Measurements from ENCODE around the gene SSBP2. TPM values are rescaled to one million over a fixed set of nuclear protein-coding genes. Genes with fewer than 3 reads are reported as not detected.

The SSBP2 gene
- total and polyA plus RNA-seq, 4 donors: 17.2 to 99.9 (median 27.3) TPM

GRCh38 chr5:81400375-81400774 is 350.5 kb downstream of the SSBP2 start:
- Histone ChIP-seq H3K9me3 (ENCODE audit: control insufficient read depth in 4 of 4, insufficient read depth in 3 of 4, low read length in 3 of 4) (no peaks in the 10 kb centered on the region), H3K27ac (ENCODE audit: low read depth in 1 of 2, low read length in 1 of 2) (no peak overlapping the region), H3K4me3 (no peak overlapping the region), H3K36me3 (ENCODE audit: control insufficient read depth in 4 of 4, insufficient read depth in 4 of 4, low read length in 4 of 4) (no peaks in the 10 kb centered on the region), H3K9ac (ENCODE audit: insufficient read depth in 1 of 2, low read length in 2 of 2) (no peak overlapping the region), H3K4me1 (ENCODE audit: control insufficient read depth in 5 of 5, insufficient read depth in 5 of 5, low read length in 5 of 5) (peaks cover 0 to 6% (median 0%) of the 10 kb centered on the region in 5 donors), H3K27me3 (ENCODE audit: control insufficient read depth in 3 of 3, insufficient read depth in 3 of 3, low read length in 2 of 3) (peaks cover 0 to 2% (median 0%) of the 10 kb centered on the region in 3 donors)
- WGBS, 2 donors: 29 to 44% methylated on average over 2 of the region's 2 CpGs
- no peak for TF ChIP-seq CTCF (IDR thresholded peaks at IDR 0.05; ENCODE audit: control extremely low read depth, extremely low read depth)
- DNase-seq: no peak
- no peak for ATAC-seq (ENCODE audit: insufficient read depth, low FRiP score)

GRCh38 chr5:81398741-81399140 is 352.2 kb downstream of the SSBP2 start:
- no peak overlapping the region for H3K9ac ChIP-seq (ENCODE audit: insufficient read depth in 1 of 2, low read length in 2 of 2)
- H3K4me1 ChIP-seq (ENCODE audit: control insufficient read depth in 5 of 5, insufficient read depth in 5 of 5, low read length in 5 of 5): peaks cover 0 to 6% (median 5%) of the 10 kb centered on the region in 5 donors
- ATAC-seq (ENCODE audit: insufficient read depth, low FRiP score): no peak
- H3K27me3 ChIP-seq (ENCODE audit: control insufficient read depth in 3 of 3, insufficient read depth in 3 of 3, low read length in 2 of 3): peaks cover 0 to 2% (median 0%) of the 10 kb centered on the region in 3 donors
- no peak overlapping the region for H3K4me3 ChIP-seq
- no peak overlapping the region for H3K27ac ChIP-seq (ENCODE audit: low read depth in 1 of 2, low read length in 1 of 2)
- 59 to 60% methylated on average over 4 of the region's 4 CpGs for WGBS, 2 donors
- no peak for DNase-seq
- TF ChIP-seq CTCF (IDR thresholded peaks at IDR 0.05; ENCODE audit: control extremely low read depth, extremely low read depth): no peak
- H3K36me3 ChIP-seq (ENCODE audit: control insufficient read depth in 4 of 4, insufficient read depth in 4 of 4, low read length in 4 of 4): no peaks in the 10 kb centered on the region
- H3K9me3 ChIP-seq (ENCODE audit: control insufficient read depth in 4 of 4, insufficient read depth in 3 of 4, low read length in 3 of 4): peaks cover 0 to 3% (median 1%) of the 10 kb centered on the region in 4 donors

GRCh38 chr5:81397176-81397575 is 353.7 kb downstream of the SSBP2 start:
- Histone ChIP-seq H3K9me3 (ENCODE audit: control insufficient read depth in 4 of 4, insufficient read depth in 3 of 4, low read length in 3 of 4) (peaks cover 0 to 3% (median 1%) of the 10 kb centered on the region in 4 donors), H3K27me3 (ENCODE audit: control insufficient read depth in 3 of 3, insufficient read depth in 3 of 3, low read length in 2 of 3) (peaks cover 0 to 2% (median 0%) of the 10 kb centered on the region in 3 donors), H3K9ac (ENCODE audit: insufficient read depth in 1 of 2, low read length in 2 of 2) (no peak overlapping the region), H3K27ac (ENCODE audit: low read depth in 1 of 2, low read length in 1 of 2) (no peak overlapping the region), H3K4me1 (ENCODE audit: control insufficient read depth in 5 of 5, insufficient read depth in 5 of 5, low read length in 5 of 5) (peaks cover 0 to 9% (median 5%) of the 10 kb centered on the region in 5 donors), H3K36me3 (ENCODE audit: control insufficient read depth in 4 of 4, insufficient read depth in 4 of 4, low read length in 4 of 4) (no peaks in the 10 kb centered on the region), H3K4me3 (no peak overlapping the region)
- TF ChIP-seq CTCF (IDR thresholded peaks at IDR 0.05; ENCODE audit: control extremely low read depth, extremely low read depth): no peak
- DNase-seq (peak; percentile 54 to 78 (median 62)), ATAC-seq (ENCODE audit: insufficient read depth, low FRiP score) (no peak)
- 9 to 20% methylated on average over 3 of the region's 3 CpGs for WGBS, 2 donors

- no peak overlapping the region for H3K4me3 ChIP-seq
- H3K36me3 ChIP-seq (ENCODE audit: control insufficient read depth in 4 of 4, insufficient read depth in 4 of 4, low read length in 4 of 4): no peaks in the 10 kb centered on the region
- peaks cover 0 to 9% (median 5%) of the 10 kb centered on the region in 5 donors for H3K4me1 ChIP-seq (ENCODE audit: control insufficient read depth in 5 of 5, insufficient read depth in 5 of 5, low read length in 5 of 5)
- ATAC-seq (ENCODE audit: insufficient read depth, low FRiP score) (no peak), DNase-seq (no peak)
- 76 to 90% methylated on average over 3 of the region's 3 CpGs for WGBS, 2 donors
- H3K9me3 ChIP-seq (ENCODE audit: control insufficient read depth in 4 of 4, insufficient read depth in 3 of 4, low read length in 3 of 4): peaks cover 0 to 3% (median 1%) of the 10 kb centered on the region in 4 donors
- no peak overlapping the region for H3K27ac ChIP-seq (ENCODE audit: low read depth in 1 of 2, low read length in 1 of 2)
- H3K9ac ChIP-seq (ENCODE audit: insufficient read depth in 1 of 2, low read length in 2 of 2): no peak overlapping the region
- peaks cover 0 to 2% (median 0%) of the 10 kb centered on the region in 3 donors for H3K27me3 ChIP-seq (ENCODE audit: control insufficient read depth in 3 of 3, insufficient read depth in 3 of 3, low read length in 2 of 3)
- TF ChIP-seq CTCF (IDR thresholded peaks at IDR 0.05; ENCODE audit: control extremely low read depth, extremely low read depth): no peak
Measured at GRCh38 chr5:81395262-81395661, 355.6 kb downstream of the SSBP2 start.

Data from lung (tissue), 12 donors.